K562 (cell line): ENCODE data around the gene TUT1. TPM values are rescaled to one million over a fixed set of nuclear protein-coding genes. Genes with fewer than 3 reads are reported as not detected.

Experiments used
- AFF1 ChIP-seq, 2 experiments: fragments of 450-650 bp; IDR thresholded peaks; 2 replicates each; pipeline ENCODE4 v1.6.1; 2018; ENCODE audit warnings: mild to moderate bottlenecking in 2 of 2, low read depth in 1 of 2; ENCODE audit not compliant: partially characterized antibody in 2 of 2
- ATF1 ChIP-seq, 2 experiments: fragments of 450-650 bp in 1 of 2; IDR thresholded peaks; 2 replicates each; pipeline ENCODE4 v1.6.1; 2016; ENCODE audit warnings: missing compliant biosample characterization in 1 of 2, missing genetic modification characterization in 1 of 2
- ATF2 ChIP-seq: sonication (generic); formaldehyde crosslinking; IDR thresholded peaks from 2 replicates; pipeline ENCODE4 v1.8.1; 2022; ENCODE audit warnings: missing genetic modification reagents
- BCL6 ChIP-seq: fragments of 250-450 bp; sonication (Bioruptor Pico); IDR thresholded peaks from 2 replicates; pipeline ENCODE4 v1.4.0; 2020
- CBX2 ChIP-seq: fragments of 200-600 bp; sonication (generic); IDR thresholded peaks from one replicate; pipeline ENCODE4 v1.6.1; 2012; ENCODE audit warnings: mild to moderate bottlenecking, low read length, inconsistent platforms; ENCODE audit not compliant: insufficient read depth, poor library complexity, severe bottlenecking
- E2F4 ChIP-seq: sonication (generic); formaldehyde crosslinking; IDR thresholded peaks from 2 replicates; pipeline ENCODE4 v1.8.0; 2022; ENCODE audit warnings: mild to moderate bottlenecking, low read depth, missing genetic modification reagents
- EP400 ChIP-seq: fragments of 450-650 bp; IDR thresholded peaks from 2 replicates; pipeline ENCODE4 v1.6.1; 2017; ENCODE audit warnings: antibody characterized with exemption, mild to moderate bottlenecking, moderate library complexity
- FOXO4 ChIP-seq: fragments of 450-650 bp; formaldehyde crosslinking; IDR thresholded peaks from 2 replicates; pipeline ENCODE4 v1.4.0; 2020; ENCODE audit warnings: mild to moderate bottlenecking, moderate library complexity
- GATAD2B ChIP-seq: fragments of 450-650 bp; IDR thresholded peaks from 2 replicates; pipeline ENCODE4 v1.6.1; 2017; ENCODE audit warnings: mild to moderate bottlenecking, borderline replicate concordance
- HCFC1 ChIP-seq: IDR thresholded peaks from 2 replicates; pipeline ENCODE4 v1.6.1; 2012; ENCODE audit warnings: low read depth, low read length, improper control_type of control experiment
- LEF1 ChIP-seq: fragments of 450-650 bp; IDR thresholded peaks from 2 replicates; pipeline ENCODE4 v1.6.1; 2016; ENCODE audit warnings: mild to moderate bottlenecking
- POLR2A ChIP-seq: fragments of 450-650 bp; conservative IDR thresholded peaks from 2 replicates; pipeline ENCODE4 v1.6.1; 2016
- PURB ChIP-seq: sonication (generic); formaldehyde crosslinking; IDR thresholded peaks from 2 replicates; pipeline ENCODE4 v1.9.0; 2021; ENCODE audit warnings: low read depth, mild to moderate bottlenecking, missing genetic modification reagents
- RBM22 ChIP-seq: fragments of 200-400 bp; formaldehyde crosslinking; IDR thresholded peaks from 2 replicates; pipeline ENCODE4 v1.6.1; 2018; ENCODE audit warnings: low read length, low read depth; ENCODE audit not compliant: poor library complexity, severe bottlenecking
- RBM39 ChIP-seq: fragments of 200-400 bp; formaldehyde crosslinking; optimal IDR thresholded peaks from 2 replicates; pipeline ENCODE3; 2018; ENCODE audit warnings: low read depth, low read length
- SMC3 ChIP-seq: conservative IDR thresholded peaks from 2 replicates; pipeline ENCODE4 v1.6.1; 2011; ENCODE audit warnings: low read depth, low read length, improper control_type of control experiment; ENCODE audit not compliant: insufficient read depth
- ZBTB8A ChIP-seq: fragments of 450-650 bp; IDR thresholded peaks from 2 replicates; pipeline ENCODE4 v1.6.1; 2018; ENCODE audit warnings: mild to moderate bottlenecking, moderate library complexity; ENCODE audit not compliant: partially characterized antibody
- ZNF174 ChIP-seq: fragments of 250-450 bp; sonication (Bioruptor Pico); IDR thresholded peaks from 2 replicates; pipeline ENCODE4 v1.4.0; 2020; ENCODE audit warnings: mild to moderate bottlenecking
- polyA plus RNA-seq, 8 experiments: library from polyadenylated mRNA; depleted of rRNA in 4 of 8; stranded (reverse) in 5 of 8; unstranded in 3 of 8; fragments of >200 nt; fragmentation: Nextera tagmentation in 2 of 8; fragmentation: Illumina TruSeq in 1 of 8; extraction: Ambion mirVana in 2 of 8; extraction: Trizol in 1 of 8; gene quantifications; 2 replicates each; pipeline versions ENCODE4 v1.2.1 to v1.2.3, GENCODE V29; 2011 to 2014; ENCODE audit warnings: inconsistent platforms in 1 of 8, missing spikeins in 1 of 8
- total RNA-seq, 7 experiments: library from RNA; depleted of rRNA in 6 of 7; stranded (reverse); fragments of >200 nt in 6 of 7; fragmentation: Illumina TruSeq in 2 of 7; extraction: Trizol in 2 of 7; gene quantifications; 2 replicates each; pipeline versions ENCODE4 v1.2.1 to v1.2.3, GENCODE V29; 2011 to 2021; ENCODE audit warnings: low replicate concordance in 1 of 7

The TUT1 gene
- total and polyA plus RNA-seq, 9 of the 15 experiments (the other 6 are each of a cell fraction or from before 2014, with no cell fraction given), result 0.66 to 44.3 (median 15.7) TPM

GRCh38 chr11:62611705-62612365, 20.5 kb upstream of the TUT1 start (continued):
- TF ChIP-seq GATAD2B (no peak), POLR2A (peak; percentile 70), RBM22 (no peak), PURB (CRISPR knock-in tag) (no peak), HCFC1 (no peak), EP400 (peak; percentile 55), CBX2 (no peak), AFF1 (IDR thresholded peaks at IDR 0.05; ENCODE audit: low read depth in 1 of 2, partially characterized antibody in 2 of 2) (peak; percentile 42 to 48), ATF2 (CRISPR knock-in tag) (no peak), RBM39 (no peak), ZNF174 (CRISPR knock-in tag) (no peak), SMC3 (no peak), ZBTB8A (no peak), ATF1 (CRISPR knock-in tag; IDR thresholded peaks at IDR 0.05) (no peak), ATF1 (tag; IDR thresholded peaks at IDR 0.05) (peak; percentile 55), FOXO4 (CRISPR knock-in tag) (no peak), BCL6 (CRISPR knock-in tag) (no peak), E2F4 (CRISPR knock-in tag) (no peak), LEF1 (no peak)
